ENCODE results near the gene FBXO15. TPM values are rescaled to one million over a fixed set of nuclear protein-coding genes. Genes with fewer than 3 reads are reported as not detected.
A peak's percentile ranks its signal among the peaks of the same experiment; 100 is the strongest.

Gene FBXO15
- total and polyA plus RNA-seq, 4 donors: 2.6 to 9.7 (median 5.1) TPM

DNA sequence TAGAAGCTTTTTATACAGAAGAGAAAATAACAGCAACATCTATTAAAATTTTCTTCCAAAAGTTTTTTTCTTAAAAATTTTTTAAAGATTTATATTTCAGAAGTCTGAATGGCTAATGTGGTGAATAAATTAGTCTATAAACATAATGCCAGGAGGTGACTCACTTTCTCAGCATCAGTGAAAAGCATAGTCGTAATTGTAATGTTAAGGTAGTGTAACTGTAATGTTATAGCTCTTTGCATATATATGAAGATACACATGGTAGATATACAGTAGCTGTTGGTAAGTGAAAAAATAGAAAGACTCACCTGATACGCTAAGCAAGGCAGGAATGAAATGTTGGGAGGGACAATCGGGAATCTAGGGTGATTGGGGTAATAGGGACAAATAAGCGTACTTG is 6.2 kb upstream of the FBXO15 start:
- WGBS, 2 donors: 95 to 98% methylated on average over 4 of the region's 4 CpGs
- TF ChIP-seq CTCF (IDR thresholded peaks at IDR 0.05; ENCODE audit: control extremely low read depth, extremely low read depth): no peak
- peaks cover 12 to 22% (median 19%) of the 10 kb centered on the region in 4 donors for H3K36me3 ChIP-seq (ENCODE audit: control insufficient read depth in 4 of 4, insufficient read depth in 4 of 4, low read length in 4 of 4)

GRCh38 chr18:74153377-74153776 is 5.7 kb upstream of the FBXO15 start:
- TF ChIP-seq CTCF (IDR thresholded peaks at IDR 0.05; ENCODE audit: control extremely low read depth, extremely low read depth): no peak
- ATAC-seq (ENCODE audit: insufficient read depth, low FRiP score) (no peak), DNase-seq (no peak)
- Histone ChIP-seq H3K9ac (ENCODE audit: insufficient read depth in 1 of 2, low read length in 2 of 2) (no peak overlapping the region), H3K27me3 (ENCODE audit: control insufficient read depth in 3 of 3, insufficient read depth in 3 of 3, low read length in 2 of 3) (no peaks in the 10 kb centered on the region), H3K27ac (ENCODE audit: low read depth in 1 of 2, low read length in 1 of 2) (no peak overlapping the region), H3K9me3 (ENCODE audit: control insufficient read depth in 4 of 4, insufficient read depth in 3 of 4, low read length in 3 of 4) (no peaks in the 10 kb centered on the region), H3K4me1 (ENCODE audit: control insufficient read depth in 5 of 5, insufficient read depth in 5 of 5, low read length in 5 of 5) (peaks cover 7 to 15% (median 12%) of the 10 kb centered on the region in 5 donors), H3K4me3 (no peak overlapping the region), H3K36me3 (ENCODE audit: control insufficient read depth in 4 of 4, insufficient read depth in 4 of 4, low read length in 4 of 4) (peaks cover 11 to 22% (median 18%) of the 10 kb centered on the region in 4 donors)
- 95% methylated on average over 4 of the region's 4 CpGs for WGBS, 2 donors

More for the DNA sequence above, 6.2 kb upstream of the FBXO15 start:
- peaks cover 7 to 15% (median 12%) of the 10 kb centered on the region in 5 donors for H3K4me1 ChIP-seq (ENCODE audit: control insufficient read depth in 5 of 5, insufficient read depth in 5 of 5, low read length in 5 of 5)
- H3K27ac ChIP-seq (ENCODE audit: low read depth in 1 of 2, low read length in 1 of 2): no peak overlapping the region
- no peaks in the 10 kb centered on the region for H3K27me3 ChIP-seq (ENCODE audit: control insufficient read depth in 3 of 3, insufficient read depth in 3 of 3, low read length in 2 of 3)
- ATAC-seq (ENCODE audit: insufficient read depth, low FRiP score) (no peak), DNase-seq (no peak)
- H3K9ac ChIP-seq (ENCODE audit: insufficient read depth in 1 of 2, low read length in 2 of 2): no peak overlapping the region
- H3K4me3 ChIP-seq: no peak overlapping the region
- no peaks in the 10 kb centered on the region for H3K9me3 ChIP-seq (ENCODE audit: control insufficient read depth in 4 of 4, insufficient read depth in 3 of 4, low read length in 3 of 4)

DNA sequence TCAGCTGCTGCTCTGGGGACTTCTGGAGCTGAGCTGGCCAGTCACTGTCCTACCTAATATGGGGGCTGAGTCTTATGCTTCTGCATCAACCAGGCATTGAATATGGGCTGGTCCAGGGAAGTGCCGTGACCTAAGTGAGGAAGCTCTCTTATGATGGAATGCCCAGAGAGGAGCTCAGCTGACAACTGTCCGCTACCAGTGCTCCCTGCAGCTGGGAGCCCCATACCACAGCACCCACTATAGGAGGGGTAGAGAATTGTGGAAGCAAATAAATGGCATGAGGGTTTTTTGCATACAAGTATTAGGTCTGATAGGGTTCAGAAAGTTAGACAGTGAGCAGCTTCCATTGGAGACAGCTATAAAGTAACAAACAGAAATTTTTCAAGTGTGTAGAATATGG is 5.2 kb upstream of the FBXO15 start:
- Histone ChIP-seq H3K27ac (ENCODE audit: low read depth in 1 of 2, low read length in 1 of 2) (no peak overlapping the region), H3K9me3 (ENCODE audit: control insufficient read depth in 4 of 4, insufficient read depth in 3 of 4, low read length in 3 of 4) (no peaks in the 10 kb centered on the region), H3K9ac (ENCODE audit: insufficient read depth in 1 of 2, low read length in 2 of 2) (no peak overlapping the region), H3K27me3 (ENCODE audit: control insufficient read depth in 3 of 3, insufficient read depth in 3 of 3, low read length in 2 of 3) (no peaks in the 10 kb centered on the region), H3K4me3 (no peak overlapping the region), H3K4me1 (ENCODE audit: control insufficient read depth in 5 of 5, insufficient read depth in 5 of 5, low read length in 5 of 5) (peaks cover 7 to 15% (median 12%) of the 10 kb centered on the region in 5 donors), H3K36me3 (ENCODE audit: control insufficient read depth in 4 of 4, insufficient read depth in 4 of 4, low read length in 4 of 4) (peaks cover 8 to 18% (median 16%) of the 10 kb centered on the region in 4 donors)
- ATAC-seq (ENCODE audit: insufficient read depth, low FRiP score): no peak
- DNase-seq: no peak
- 87 to 93% methylated on average over 2 of the region's 2 CpGs for WGBS, 2 donors
- no peak for TF ChIP-seq CTCF (IDR thresholded peaks at IDR 0.05; ENCODE audit: control extremely low read depth, extremely low read depth)

DNA sequence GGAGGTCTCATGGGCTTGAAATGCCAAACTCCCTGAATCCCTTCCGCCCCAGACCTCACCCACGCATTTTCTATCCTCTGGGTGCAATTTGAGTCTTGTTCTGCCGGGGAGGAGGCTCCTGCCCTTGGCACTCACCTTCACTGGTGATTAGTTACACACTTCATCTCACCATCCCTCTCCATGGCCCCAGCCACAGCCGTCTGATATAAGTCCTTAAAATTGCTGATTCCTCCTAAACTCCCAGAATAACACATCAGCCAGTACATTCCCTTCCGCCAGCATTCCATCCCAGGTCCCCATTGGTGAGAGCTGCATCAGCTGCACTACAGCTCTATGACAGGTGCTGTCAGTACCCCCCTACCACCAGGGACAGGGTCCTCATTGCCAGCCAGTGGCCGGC is 4.6 kb upstream of the FBXO15 start:
- no peaks in the 10 kb centered on the region for H3K27me3 ChIP-seq (ENCODE audit: control insufficient read depth in 3 of 3, insufficient read depth in 3 of 3, low read length in 2 of 3)
- peak overlapping the region in 1 of 2 donors; percentile 22 for H3K27ac ChIP-seq (ENCODE audit: low read depth in 1 of 2, low read length in 1 of 2)
- DNase-seq (no peak), ATAC-seq (ENCODE audit: insufficient read depth, low FRiP score) (no peak)
- H3K9ac ChIP-seq (ENCODE audit: insufficient read depth in 1 of 2, low read length in 2 of 2): no peak overlapping the region
- H3K9me3 ChIP-seq (ENCODE audit: control insufficient read depth in 4 of 4, insufficient read depth in 3 of 4, low read length in 3 of 4): no peaks in the 10 kb centered on the region
- H3K4me1 ChIP-seq (ENCODE audit: control insufficient read depth in 5 of 5, insufficient read depth in 5 of 5, low read length in 5 of 5): peaks cover 7 to 16% (median 12%) of the 10 kb centered on the region in 5 donors
- 90 to 91% methylated on average over 6 of the region's 6 CpGs for WGBS, 2 donors
- peaks cover 8 to 18% (median 15%) of the 10 kb centered on the region in 4 donors for H3K36me3 ChIP-seq (ENCODE audit: control insufficient read depth in 4 of 4, insufficient read depth in 4 of 4, low read length in 4 of 4)
- no peak overlapping the region for H3K4me3 ChIP-seq
- TF ChIP-seq CTCF (IDR thresholded peaks at IDR 0.05; ENCODE audit: control extremely low read depth, extremely low read depth): no peak
